Lung (tissue), 16 donors: Measurements from ENCODE around the gene SIX5. TPM values are rescaled to one million over a fixed set of nuclear protein-coding genes. Genes with fewer than 3 reads are reported as not detected.

Experiments
- ATAC-seq: fragments of 200-7000 bp; cut with Tn5 transposase; one replicate; pipeline ENCODE4 v1.9.1; 2020; ENCODE audit warnings: moderate number of reproducible peaks; ENCODE audit not compliant: insufficient read depth, low FRiP score
- DNase-seq, 3 donors: peaks; one replicate each; pipeline ENCODE4 v3.0.0-alpha.2; 2013 to 2017
- H3K27ac ChIP-seq, 2 donors: one replicate each; pipeline ENCODE4 v1.5.1; 2013; ENCODE audit warnings: mild to moderate bottlenecking in 2 of 2, moderate library complexity in 2 of 2, control low read depth in 1 of 2, inconsistent platforms in 1 of 2, low read depth in 1 of 2, low read length in 1 of 2
- H3K27me3 ChIP-seq, 3 donors: one replicate each; pipeline ENCODE4 v1.5.1; 2013; ENCODE audit warnings: low read length in 2 of 3; ENCODE audit not compliant: control insufficient read depth in 3 of 3, insufficient read depth in 3 of 3
- H3K36me3 ChIP-seq, 4 donors: one replicate each; pipeline ENCODE4 v1.5.1; 2013; ENCODE audit warnings: low read length in 4 of 4, mild to moderate bottlenecking in 1 of 4, moderate library complexity in 1 of 4; ENCODE audit not compliant: control insufficient read depth in 4 of 4, insufficient read depth in 4 of 4
- H3K4me1 ChIP-seq, 5 donors: one replicate each; pipeline ENCODE4 v1.5.1; 2013; ENCODE audit warnings: low read length in 5 of 5, mild to moderate bottlenecking in 2 of 5, moderate library complexity in 1 of 5; ENCODE audit not compliant: control insufficient read depth in 5 of 5, insufficient read depth in 5 of 5
- H3K4me3 ChIP-seq: one replicate; pipeline ENCODE4 v1.5.1; 2013; ENCODE audit warnings: mild to moderate bottlenecking, control low read depth, moderate library complexity
- H3K9ac ChIP-seq, 2 donors: one replicate each; pipeline ENCODE4 v1.5.1; 2013; ENCODE audit warnings: low read length in 2 of 2, control low read depth in 1 of 2; ENCODE audit not compliant: insufficient read depth in 1 of 2
- H3K9me3 ChIP-seq, 4 donors: one replicate each; pipeline ENCODE4 v1.5.1; 2013; ENCODE audit warnings: low read length in 3 of 4, mild to moderate bottlenecking in 1 of 4, moderate library complexity in 1 of 4; ENCODE audit not compliant: control insufficient read depth in 4 of 4, insufficient read depth in 3 of 4
- CTCF ChIP-seq: IDR thresholded peaks from 2 replicates; pipeline ENCODE4 v1.5.1; 2012; ENCODE audit warnings: mild to moderate bottlenecking; ENCODE audit errors: control extremely low read depth, extremely low read depth
- WGBS, 2 donors: extraction: QIAGEN DNeasy Blood & Tissue Kit; methylation state at CpG; one replicate each; pipeline ENCODE4 v1.1.7; 2013; 5-methylcytosine and 5-hydroxymethylcytosine counted together
- long read RNA-seq, 5 donors: transcript quantifications; one replicate each; lab custom pipeline, GENCODE V29; 2026
- polyA plus RNA-seq, 2 donors: library from polyadenylated mRNA; stranded (reverse); fragments of 200-250 nt; gene quantifications; one replicate each; pipeline ENCODE4 v1.2.1, GENCODE V29; 2013
- total RNA-seq, 2 donors: library from RNA; depleted of rRNA in 1 of 2; stranded (reverse); fragments of >200 nt in 1 of 2; gene quantifications; one replicate each; pipeline ENCODE4 v1.2.1, GENCODE V29; 2014 to 2021
- donor health status: control.
- donor health status: control.
- donor health status: Bipolar disorder and iron deficiency.
- donor health status: healthy.
- donor health status: DM: yes; HTN: yes; CAD: no.

SIX5 gene
- total RNA-seq = 10 to 100 TPM; 13.5 to 17.4 TPM
- 10 to 100 TPM; 11.7 to 12.7 TPM for polyA plus RNA-seq
- long read RNA-seq, donor 1, transcript SIX5-205 (3 exons, 2,943 nt) = major isoform, 9 of 23 reads
- long read RNA-seq, donor 1, partial matches to known transcripts = 11 of 23 reads
- long read RNA-seq, donor 1, other reads (novel, unspliced or antisense) = 0 of 23 reads
- long read RNA-seq, donor 2, transcript SIX5-205 (3 exons, 2,943 nt) = major isoform, 5 of 6 reads
- long read RNA-seq, donor 2, partial matches to known transcripts = 0 of 6 reads
- long read RNA-seq, donor 2, other reads (novel, unspliced or antisense) = 0 of 6 reads
- long read RNA-seq, donor 3, partial matches to known transcripts = 0 of 1 reads
- long read RNA-seq, donor 3, other reads (novel, unspliced or antisense) = 0 of 1 reads
- long read RNA-seq, donor 4, partial matches to known transcripts = 13 of 19 reads
- long read RNA-seq, donor 4, other reads (novel, unspliced or antisense) = 0 of 19 reads
- long read RNA-seq, donor 5, transcript SIX5-205 (3 exons, 2,943 nt) = major isoform, 6 of 20 reads
- long read RNA-seq, donor 5, partial matches to known transcripts = 10 of 20 reads
- long read RNA-seq, donor 5, other reads (novel, unspliced or antisense) = 0 of 20 reads

DNA sequence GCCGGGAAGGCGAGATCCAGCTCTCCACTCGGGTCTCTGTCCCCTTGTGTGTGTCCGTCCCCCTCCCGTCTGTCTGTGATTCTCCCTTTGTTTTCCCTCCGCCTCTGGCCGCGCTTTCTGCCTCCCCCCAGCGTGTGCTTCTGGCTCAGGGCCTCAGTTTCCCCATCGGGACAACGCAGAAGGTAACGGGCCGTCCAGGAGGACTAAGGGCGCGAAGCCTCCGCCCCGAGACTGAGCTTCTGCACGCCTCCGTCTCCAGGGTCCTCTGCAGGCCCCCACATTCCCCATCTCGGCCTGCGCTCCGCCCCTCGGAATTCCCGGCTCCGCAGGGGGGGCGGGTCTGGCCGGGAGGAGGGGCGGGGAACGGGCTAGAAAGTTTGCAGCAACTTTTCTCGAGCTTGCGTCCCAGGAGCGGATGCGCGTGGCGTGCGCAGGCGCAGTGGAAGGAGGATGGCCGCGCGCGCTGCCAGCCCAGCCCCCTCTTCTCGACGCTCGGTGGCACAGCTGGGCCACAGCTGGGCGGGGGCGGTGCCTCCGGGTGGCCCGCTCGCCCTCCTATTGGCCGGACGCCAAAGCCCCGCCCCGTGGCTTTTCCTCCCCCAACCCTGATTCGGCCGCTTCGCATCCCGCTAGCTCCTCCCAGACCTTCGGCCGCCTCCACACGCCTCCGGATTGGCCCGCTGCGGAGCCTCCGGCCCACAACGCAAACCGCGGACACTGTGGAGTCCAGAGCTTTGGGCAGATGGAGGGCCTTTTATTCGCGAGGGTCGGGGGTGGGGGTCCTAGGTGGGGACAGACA lies at the start of gene SIX5:
TSS of gene SIX5 (minus strand) at position 269 of the 799 bp plus-strand sequence. CDS start 408 bp downstream, outside the sequence.
- peaks cover under 1 to 44% (median 11%) of the 10 kb centered on the region in 5 donors for H3K4me1 ChIP-seq
- TF ChIP-seq CTCF = no peak
- 0% methylated on average over 68 to 70 of the region's 70 CpGs for WGBS, 2 donors
- DNase-seq = peak; percentile 99
- peaks cover 0 to 6% (median 4%) of the 10 kb centered on the region in 4 donors for H3K36me3 ChIP-seq
- peak; percentile 69 for ATAC-seq
- peak within 1 kb of the TSS; percentile 55 to 94 for H3K9ac ChIP-seq
- peak within 1 kb of the TSS; percentile 89 for H3K27ac ChIP-seq
- no peaks in the 10 kb centered on the region for H3K27me3 ChIP-seq
- no peaks in the 10 kb centered on the region for H3K9me3 ChIP-seq
- H3K4me3 ChIP-seq = peak within 1 kb of the TSS; percentile 59

- Histone ChIP-seq H3K36me3 (peaks cover 0 to 37% (median 7%) of the 10 kb centered on the region in 4 donors), H3K9me3 (no peaks in the 10 kb centered on the region), H3K9ac (no peak overlapping the region), H3K27me3 (no peaks in the 10 kb centered on the region), H3K4me1 (peaks cover 0 to 15% (median 0%) of the 10 kb centered on the region in 5 donors), H3K4me3 (no peak overlapping the region), H3K27ac (no peak overlapping the region)
- no peak for TF ChIP-seq CTCF
- 87 to 94% methylated on average over 19 of the region's 19 CpGs for WGBS, 2 donors
- no peak for DNase-seq
- no peak for ATAC-seq
Measured at GRCh38 chr19:45817725-45818301, 48.8 kb upstream of the SIX5 start.

GRCh38 chr19:45817010-45817724 lies 48.1 kb upstream of the SIX5 start:
- WGBS, 2 donors = 21% methylated on average over 24 of the region's 24 CpGs
- no peak overlapping the region for H3K9ac ChIP-seq

More at GRCh38 chr19:45817010-45817724, 48.1 kb upstream of the SIX5 start:
- ATAC-seq (peak; percentile 93), DNase-seq (peak; percentile 93 to 95 (median 94))
- H3K27me3 ChIP-seq = no peaks in the 10 kb centered on the region
- peak overlapping the region in 1 of 2 donors; percentile 33 for H3K27ac ChIP-seq
- H3K4me3 ChIP-seq = no peak overlapping the region
- H3K36me3 ChIP-seq = peaks cover 0 to 31% (median 5%) of the 10 kb centered on the region in 4 donors
- TF ChIP-seq CTCF = peak; percentile 97
- no peaks in the 10 kb centered on the region for H3K9me3 ChIP-seq
- peaks cover 0 to 15% (median 0%) of the 10 kb centered on the region in 5 donors for H3K4me1 ChIP-seq
